ENCODE data around the gene ZNF587.
"Not testable (repeated sequence)": the region's sequence is repeated elsewhere in the genome, so short reads cannot be mapped to it uniquely, and the experiment has no call there.

ZNF587 gene

GRCh38 chr19:57849666-57850473 lies at the start of gene ZNF587:
TSS of gene ZNF587 (plus strand) at chr19:57849859. CDS start at chr19:57850039, 180 bp downstream.
- peak; percentile 73 for DNase-seq

- no peak for DNase-seq
Observed at GRCh38 chr19:57800696-57801095, 49.0 kb upstream of the ZNF587 start.

GRCh38 chr19:57802269-57802668 lies 47.4 kb upstream of the ZNF587 start:
- no peak for DNase-seq

GRCh38 chr19:57803265-57803593 lies 46.4 kb upstream of the ZNF587 start:
- DNase-seq: no peak

- no peak for DNase-seq
Observed at GRCh38 chr19:57803594-57804325, 45.9 kb upstream of the ZNF587 start.

GRCh38 chr19:57807541-57807940 lies 42.1 kb upstream of the ZNF587 start:
- DNase-seq: no peak

- DNase-seq: not testable (repeated sequence)
Observed at GRCh38 chr19:57810410-57811295, 39.0 kb upstream of the ZNF587 start.

- no peak for DNase-seq
Observed at GRCh38 chr19:57812226-57812625, 37.4 kb upstream of the ZNF587 start.

GRCh38 chr19:57812975-57813820 lies 36.5 kb upstream of the ZNF587 start:
- not testable (repeated sequence) for DNase-seq

GRCh38 chr19:57813919-57814504 lies 35.6 kb upstream of the ZNF587 start:
- no peak for DNase-seq

- peak; percentile 68 for DNase-seq
Observed at GRCh38 chr19:57814505-57815246, 35.0 kb upstream of the ZNF587 start, which contains the start of gene ZNF552. TSS of gene ZNF552 (minus strand) at chr19:57814913. CDS start at chr19:57814743, 170 bp downstream.

GRCh38 chr19:57815247-57816075 lies 34.2 kb upstream of the ZNF587 start:
- no peak for DNase-seq

GRCh38 chr19:57816652-57817051 lies 33.0 kb upstream of the ZNF587 start:
- DNase-seq: no peak

- DNase-seq: no peak
Observed at GRCh38 chr19:57817976-57818375, 31.7 kb upstream of the ZNF587 start.

GRCh38 chr19:57818378-57818777 lies 31.3 kb upstream of the ZNF587 start:
- no peak for DNase-seq

- peak; percentile 75 for DNase-seq
Observed at GRCh38 chr19:57819475-57820148, 30.0 kb upstream of the ZNF587 start.

GRCh38 chr19:57820599-57820998 lies 29.1 kb upstream of the ZNF587 start:
- DNase-seq: no peak

- not testable (repeated sequence) for DNase-seq
Observed at GRCh38 chr19:57821095-57821494, 28.6 kb upstream of the ZNF587 start.

- not testable (repeated sequence) for DNase-seq
Observed at GRCh38 chr19:57821501-57821900, 28.2 kb upstream of the ZNF587 start.

All from activated CD4-positive, alpha-beta T cell treated with anti-CD3 and anti-CD28 coated beads, Interleukin-2, amount 50 U/mL, for 1 hour (primary cell).